CD4-positive, alpha-beta T cell (primary cell): ENCODE results near the gene TBCC. TPM values are rescaled to one million over a fixed set of nuclear protein-coding genes. Genes with fewer than 3 reads are reported as not detected.
"Not testable (repeated sequence)": the region's sequence is repeated elsewhere in the genome, so short reads cannot be mapped to it uniquely, and the experiment has no call there.

Experiments
- ATAC-seq: fragments of 200-7000 bp; cut with Tn5 transposase; one replicate; pipeline ENCODE4 v1.10.0; 2022; ENCODE audit warnings: mild to moderate bottlenecking; ENCODE audit not compliant: poor library complexity
- CTCF ChIA-PET: fragments of 350-600 bp; sonication (Branson Sonifier 250); formaldehyde crosslinking; loops from one replicate; lab custom pipeline; 2021; ENCODE audit warnings: antibody characterized with exemption, inconsistent platforms; lab: Charles Lee
- POLR2A ChIA-PET: fragments of 350-600 bp; sonication (Branson Sonifier 250); formaldehyde crosslinking; loops from one replicate; lab custom pipeline; 2021; ENCODE audit warnings: antibody characterized with exemption, inconsistent platforms; lab: Charles Lee
- DNase-seq, 14 experiments: peaks; one replicate each; pipeline ENCODE4 v3.0.0-alpha.2; 2013 to 2020; ENCODE audit warnings: mixed read lengths in 2 of 14
- H3K27ac ChIP-seq, 2 donors: one replicate each; pipeline versions ENCODE4 v1.5.1 to v1.7.0; 2013; ENCODE audit warnings: low read length in 2 of 2, low read depth in 1 of 2, mild to moderate bottlenecking in 1 of 2
- H3K27me3 ChIP-seq, 2 experiments: 1 replicate in 1 of 2; 2 replicates in 1 of 2; pipeline versions ENCODE4 v1.6.1 to v1.7.0; 2013; ENCODE audit warnings: low read length in 2 of 2, control low read depth in 1 of 2, mild to moderate bottlenecking in 1 of 2, moderate library complexity in 1 of 2; ENCODE audit not compliant: insufficient read depth in 2 of 2, control insufficient read depth in 1 of 2
- H3K36me3 ChIP-seq: one replicate; pipeline ENCODE4 v1.6.1; 2013; ENCODE audit warnings: low read length, control low read depth; ENCODE audit not compliant: insufficient read depth
- H3K4me1 ChIP-seq: one replicate; pipeline ENCODE4 v1.6.1; 2013; ENCODE audit warnings: low read length, control low read depth; ENCODE audit not compliant: insufficient read depth
- H3K4me3 ChIP-seq: one replicate; pipeline ENCODE4 v1.5.1; 2013; ENCODE audit warnings: mild to moderate bottlenecking, low read length, moderate library complexity
- H3K9me3 ChIP-seq, 2 experiments: 1 replicate in 1 of 2; 2 replicates in 1 of 2; pipeline versions ENCODE4 v1.6.1 to v1.7.0; 2013; ENCODE audit warnings: low read length in 2 of 2, mild to moderate bottlenecking in 2 of 2, control low read depth in 1 of 2, moderate library complexity in 1 of 2; ENCODE audit not compliant: control insufficient read depth in 1 of 2, insufficient read depth in 1 of 2
- H3K27ac Mint-ChIP-seq: one replicate; pipeline ENCODE4 v1.8.0; 2020; ENCODE audit warnings: mixed read lengths
- H3K27me3 Mint-ChIP-seq: one replicate; pipeline ENCODE4 v1.8.0; 2021; ENCODE audit warnings: mixed read lengths
- H3K36me3 Mint-ChIP-seq: one replicate; pipeline ENCODE4 v1.8.0; 2021; ENCODE audit warnings: low read depth, mixed read lengths
- H3K4me1 Mint-ChIP-seq: one replicate; pipeline ENCODE4 v1.8.0; 2021; ENCODE audit warnings: low read depth, mixed read lengths
- H3K4me3 Mint-ChIP-seq: one replicate; pipeline ENCODE4 v1.8.0; 2020; ENCODE audit warnings: mild to moderate bottlenecking, mixed read lengths
- H3K9me3 Mint-ChIP-seq: one replicate; pipeline ENCODE4 v1.8.0; 2020; ENCODE audit warnings: mixed read lengths
- intact Hi-C, 2 experiments: fragments of 100-400 bp; cut with DNase I in 1 of 2; cut with micrococcal nuclease in 1 of 2; formaldehyde crosslinking; loops; one replicate each; pipeline versions ENCODE4 v1.15.1 to v1.9.0; 2023 to 2025; cut with DNase I, micrococcal nuclease
- total RNA-seq, 174 experiments: library from RNA in 2 of 174; stranded (reverse) in 2 of 174; gene quantifications; one replicate each; pipeline ENCODE4 v1.2.3 and lab custom pipeline; 2021 to 2026
- TF ChIP-seq, protein P1 (sequence below): fragments of 200-600 bp; IDR thresholded peaks from one replicate; pipeline ENCODE4 v1.8.0; 2022; ENCODE audit warnings: antibody characterized with exemption, mild to moderate bottlenecking

TBCC gene
- total RNA-seq, 2 experiments from 2014 or later = 67.3 to 68.3 TPM

DNA sequence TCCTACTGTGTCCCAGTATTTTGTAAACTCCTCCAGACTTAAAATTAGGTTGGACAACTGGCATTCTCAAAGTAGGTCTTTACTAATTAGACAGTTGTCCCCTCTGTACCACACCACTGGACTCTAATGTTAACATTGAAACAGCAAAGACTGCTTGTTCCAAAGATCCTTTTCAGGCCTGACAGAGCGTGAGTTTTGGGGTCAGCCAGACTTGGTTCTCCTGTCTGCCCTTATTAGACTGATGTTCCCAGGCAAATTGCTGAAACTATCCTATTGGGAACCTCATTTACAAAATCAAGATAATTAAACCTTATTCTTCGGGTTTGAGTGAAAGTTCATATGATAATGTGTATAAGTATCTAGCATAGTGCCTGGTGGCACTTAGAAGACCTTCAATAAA is 32.2 kb upstream of the TBCC start:
- ChIA-PET CTCF (no interaction called here), POLR2A (interaction anchor here (0.9 to 22.3 kb wide), 3 partner anchors 7 to 51 kb away, joined by 3 to 1427 read pairs (median 724); partner anchors contain the start of gene TBCC)
- TF ChIP-seq, protein P1, sequence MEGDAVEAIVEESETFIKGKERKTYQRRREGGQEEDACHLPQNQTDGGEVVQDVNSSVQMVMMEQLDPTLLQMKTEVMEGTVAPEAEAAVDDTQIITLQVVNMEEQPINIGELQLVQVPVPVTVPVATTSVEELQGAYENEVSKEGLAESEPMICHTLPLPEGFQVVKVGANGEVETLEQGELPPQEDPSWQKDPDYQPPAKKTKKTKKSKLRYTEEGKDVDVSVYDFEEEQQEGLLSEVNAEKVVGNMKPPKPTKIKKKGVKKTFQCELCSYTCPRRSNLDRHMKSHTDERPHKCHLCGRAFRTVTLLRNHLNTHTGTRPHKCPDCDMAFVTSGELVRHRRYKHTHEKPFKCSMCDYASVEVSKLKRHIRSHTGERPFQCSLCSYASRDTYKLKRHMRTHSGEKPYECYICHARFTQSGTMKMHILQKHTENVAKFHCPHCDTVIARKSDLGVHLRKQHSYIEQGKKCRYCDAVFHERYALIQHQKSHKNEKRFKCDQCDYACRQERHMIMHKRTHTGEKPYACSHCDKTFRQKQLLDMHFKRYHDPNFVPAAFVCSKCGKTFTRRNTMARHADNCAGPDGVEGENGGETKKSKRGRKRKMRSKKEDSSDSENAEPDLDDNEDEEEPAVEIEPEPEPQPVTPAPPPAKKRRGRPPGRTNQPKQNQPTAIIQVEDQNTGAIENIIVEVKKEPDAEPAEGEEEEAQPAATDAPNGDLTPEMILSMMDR = no peak
- Histone ChIP-seq H3K4me1 (peaks cover 60% of the 10 kb centered on the region), H3K4me3 (no peak overlapping the region), H3K9me3 (no peaks in the 10 kb centered on the region), H3K27ac (no peak overlapping the region), H3K27me3 (no peaks in the 10 kb centered on the region), H3K36me3 (no peaks in the 10 kb centered on the region)
- DNase-seq (no peak), ATAC-seq (no peak)
- Mint-ChIP-seq H3K36me3 (peaks cover 15% of the 10 kb centered on the region), H3K27ac (no peak overlapping the region), H3K4me3 (peak overlapping the region; percentile 47), H3K4me1 (peaks cover 64% of the 10 kb centered on the region), H3K27me3 (no peaks in the 10 kb centered on the region), H3K9me3 (no peaks in the 10 kb centered on the region)
- intact Hi-C loops = no loop called here

DNA sequence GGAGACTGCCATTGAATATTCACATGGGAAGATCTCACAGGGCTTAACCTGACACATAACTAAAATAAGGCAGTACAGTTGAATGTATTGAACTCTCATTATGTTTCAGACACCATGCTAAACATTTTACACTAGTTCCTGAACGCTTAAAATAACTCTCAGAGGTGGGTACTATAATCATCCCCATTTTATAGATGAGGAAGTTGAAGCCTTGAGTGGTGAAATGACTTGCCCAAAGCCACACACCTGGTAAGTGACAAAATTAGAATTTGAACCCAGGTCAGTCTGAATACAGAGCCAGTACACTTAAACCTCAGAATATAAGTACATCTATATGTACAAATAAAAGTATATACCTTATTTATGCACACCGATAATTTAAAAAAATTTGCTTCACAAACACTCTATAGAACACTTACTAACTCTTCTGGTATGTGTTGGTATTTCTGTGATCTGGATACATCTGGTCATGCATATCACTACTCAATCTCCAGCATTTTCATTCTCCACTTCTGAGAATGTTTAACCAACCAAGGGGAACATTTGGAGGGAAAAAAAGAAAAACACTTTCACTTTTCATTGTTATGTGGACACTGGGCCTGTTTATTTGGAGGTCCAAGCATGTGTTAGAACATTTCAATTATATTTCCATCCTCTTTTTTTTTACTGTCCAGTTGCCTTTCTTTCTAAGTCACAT is 31.4 kb upstream of the TBCC start:
- H3K27ac Mint-ChIP-seq = peak overlapping the region; percentile 69
- H3K36me3 Mint-ChIP-seq = peaks cover 10% of the 10 kb centered on the region
- H3K9me3 Mint-ChIP-seq = no peaks in the 10 kb centered on the region
- H3K4me3 Mint-ChIP-seq = peak overlapping the region; percentile 11
- Histone ChIP-seq H3K27ac (no peak overlapping the region), H3K4me3 (no peak overlapping the region), H3K36me3 (no peaks in the 10 kb centered on the region), H3K9me3 (no peaks in the 10 kb centered on the region), H3K4me1 (peaks cover 69% of the 10 kb centered on the region), H3K27me3 (no peaks in the 10 kb centered on the region)
- ATAC-seq (no peak), DNase-seq (no peak)
- POLR2A ChIA-PET = interaction anchor here (22.3 kb wide), 1 partner anchor 32 kb away, joined by 1427 read pairs; the partner anchor contains the start of gene TBCC
- intact Hi-C loops = no loop called here
- H3K27me3 Mint-ChIP-seq = no peaks in the 10 kb centered on the region
- peaks cover 70% of the 10 kb centered on the region for H3K4me1 Mint-ChIP-seq
- CTCF ChIA-PET = no interaction called here
- TF ChIP-seq, protein P1 = no peak

- H3K9me3 ChIP-seq, H3K27me3 Mint-ChIP-seq, H3K36me3 ChIP-seq, H3K9me3 Mint-ChIP-seq, H3K27me3 ChIP-seq, H3K36me3 Mint-ChIP-seq: not testable (repeated sequence)
- POLR2A ChIA-PET = interaction anchor here (0.6 to 22.3 kb wide), 9 partner anchors 10 to 211 kb away, joined by 3 to 1427 read pairs (median 4); partner anchors contain the start of genes BICRAL, CNPY3, RPL7L1 and TBCC
- Mint-ChIP-seq H3K27ac (peak overlapping the region; percentile 94), H3K4me3 (peak overlapping the region; percentile 70), H3K4me1 (peaks cover 76% of the 10 kb centered on the region)
- H3K27ac ChIP-seq = peak overlapping the region; percentile 85 to 94
- H3K4me3 ChIP-seq = peak overlapping the region; percentile 41
- DNase-seq (peak in 11 of 14 experiments; percentile 25 to 83 (median 47)), ATAC-seq (peak; percentile 13)
- CTCF ChIA-PET = interaction anchor here (0.5 to 1.4 kb wide), 3 partner anchors 29 to 175 kb away, joined by 3 to 5 read pairs (median 3); partner anchors contain the start of gene TBCC
- peaks cover 76% of the 10 kb centered on the region for H3K4me1 ChIP-seq
- intact Hi-C loops = loop anchor here in 1 of 2 experiments (5.0 kb wide), 2 partner anchors 47 to 113 kb away; no protein-coding TSS in a partner anchor
Observed at GRCh38 chr6:42774821-42775487, 29.1 kb upstream of the TBCC start.
